ENCODE results near the gene QRICH1. TPM values are rescaled to one million over a fixed set of nuclear protein-coding genes. Genes with fewer than 3 reads are reported as not detected.

Gene QRICH1
- total and polyA plus RNA-seq, 2 of the 4 experiments (the other 2 are of a cell fraction) = 62.7 to 77.3 TPM

GRCh38 chr3:48993834-48994233, 100.0 kb downstream of the QRICH1 start (continued):
- no peak for TF ChIP-seq MAZ (IDR thresholded peaks at IDR 0.05; ENCODE audit: borderline replicate concordance, low read depth, low read length)

DNA sequence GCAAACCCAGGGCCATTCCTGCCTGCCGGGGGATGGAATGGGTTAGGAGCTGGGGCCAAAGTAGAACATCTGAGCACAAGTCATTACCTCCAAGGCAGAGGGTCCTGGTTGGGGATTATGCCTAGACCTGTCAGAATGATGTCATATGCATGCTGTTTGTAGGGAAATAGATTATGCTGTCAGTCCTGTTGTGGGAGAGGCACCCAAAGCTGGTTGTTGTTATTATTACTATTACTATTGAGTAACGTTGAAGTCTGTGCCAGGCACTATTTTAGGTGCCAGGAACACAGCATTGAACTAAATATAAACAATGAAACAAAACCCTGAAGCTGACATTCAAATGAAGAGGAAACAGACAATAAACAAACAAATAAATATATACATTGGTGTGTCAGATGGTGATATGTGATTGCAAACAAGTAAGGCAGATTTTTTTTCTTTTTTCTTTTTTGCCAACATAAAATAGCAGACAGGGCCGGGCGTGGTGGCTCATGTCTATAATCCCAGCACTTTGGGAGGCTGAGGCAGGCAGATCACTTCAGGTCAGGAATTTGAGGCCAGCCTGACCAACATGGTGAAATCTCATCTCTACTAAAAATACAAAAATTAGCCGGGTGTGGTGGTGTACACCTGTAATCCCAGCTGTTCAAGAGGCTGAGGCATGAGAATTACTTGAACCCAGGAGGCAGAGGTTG, 101.9 kb downstream of the QRICH1 start:
- no peak overlapping the region for H3K4ac ChIP-seq (ENCODE audit: low read depth, low read length)
- peaks cover 7% of the 10 kb centered on the region for H3K9me1 ChIP-seq (ENCODE audit: insufficient read depth, low read length)
- ChIA-PET POLR2A (ENCODE audit: unreplicated experiment) (interaction anchor here (0.5 to 0.6 kb wide), 2 partner anchors 11 to 21 kb away, joined by 3 to 9 read pairs; no protein-coding TSS in a partner anchor), CTCF (no interaction called here)
- peak overlapping the region; percentile 95; the same call in 1 of the 2 replicates for H3K4me2 ChIP-seq (ENCODE audit: low read depth, low read length)
- in situ Hi-C loops (cut with MboI; ENCODE audit: low sequenced_read_pairs) = no loop called here
- H2BK120ac ChIP-seq (ENCODE audit: low read depth, low read length) = no peak overlapping the region
- H3K9ac ChIP-seq (ENCODE audit: low read depth, low read length) = no peak overlapping the region
- H3K14ac ChIP-seq (replicated peaks; ENCODE audit: low read depth, low read length) = no peak overlapping the region; the same call in 1 of the 2 replicates
- no peak overlapping the region for H3K4me3 ChIP-seq (ENCODE audit: insufficient read depth, low read depth, low read length)
- BruUV-seq (replicated peaks) = no TSS peak
- no peak overlapping the region; the same call in 1 of the 2 replicates for H3K23ac ChIP-seq (ENCODE audit: low read depth, low read length)
- dilution Hi-C loops (cut with HindIII; ENCODE audit: low sequenced_read_pairs, unreplicated experiment) = no loop called here
- H3K36me3 ChIP-seq (ENCODE audit: control insufficient read depth, insufficient read depth, low read length) = peaks cover 3% of the 10 kb centered on the region; the same call in 1 of the 2 replicates
- H3K27ac ChIP-seq (ENCODE audit: insufficient read depth, low read length) = no peak overlapping the region
- peaks cover 35 to 52% of the 10 kb centered on the region in 2 experiments for H3K79me1 ChIP-seq (ENCODE audit: low read depth in 1 of 2, low read length in 2 of 2)
- H3K56ac ChIP-seq (ENCODE audit: extremely low read depth, insufficient read depth, low read length) = no peak overlapping the region
- H4K91ac ChIP-seq (ENCODE audit: insufficient read depth, low read depth, low read length) = no peak overlapping the region
- 90% methylated on average over 2 of the region's 5 CpGs; no CpG with 5 or more reads in 1 of the 2 experiments for WGBS, 2 experiments (ENCODE audit: extremely low coverage in 2 of 2, insufficient read length in 1 of 2)
- H2AFZ ChIP-seq (replicated peaks; ENCODE audit: low read length, poor library complexity) = no peak overlapping the region
- H2AK5ac ChIP-seq (ENCODE audit: low read depth, low read length) = 0 out of 2 replicates have a peak overlapping the region, but pooled peaks have one; percentile 0
- ATAC-seq (ENCODE audit: low read depth) (no peak), DNase-seq (no peak)
- intact Hi-C loops (cut with micrococcal nuclease) = no loop called here
- H3K4me1 ChIP-seq (ENCODE audit: control insufficient read depth, insufficient read depth, low read length) = peaks cover 14% of the 10 kb centered on the region
- H4K5ac ChIP-seq (ENCODE audit: low read depth, low read length) = no peak overlapping the region
- no peaks in the 10 kb centered on the region; the same call in 1 of the 2 replicates for H4K20me1 ChIP-seq (ENCODE audit: insufficient read depth, low read length)
- TF ChIP-seq, protein P1, sequence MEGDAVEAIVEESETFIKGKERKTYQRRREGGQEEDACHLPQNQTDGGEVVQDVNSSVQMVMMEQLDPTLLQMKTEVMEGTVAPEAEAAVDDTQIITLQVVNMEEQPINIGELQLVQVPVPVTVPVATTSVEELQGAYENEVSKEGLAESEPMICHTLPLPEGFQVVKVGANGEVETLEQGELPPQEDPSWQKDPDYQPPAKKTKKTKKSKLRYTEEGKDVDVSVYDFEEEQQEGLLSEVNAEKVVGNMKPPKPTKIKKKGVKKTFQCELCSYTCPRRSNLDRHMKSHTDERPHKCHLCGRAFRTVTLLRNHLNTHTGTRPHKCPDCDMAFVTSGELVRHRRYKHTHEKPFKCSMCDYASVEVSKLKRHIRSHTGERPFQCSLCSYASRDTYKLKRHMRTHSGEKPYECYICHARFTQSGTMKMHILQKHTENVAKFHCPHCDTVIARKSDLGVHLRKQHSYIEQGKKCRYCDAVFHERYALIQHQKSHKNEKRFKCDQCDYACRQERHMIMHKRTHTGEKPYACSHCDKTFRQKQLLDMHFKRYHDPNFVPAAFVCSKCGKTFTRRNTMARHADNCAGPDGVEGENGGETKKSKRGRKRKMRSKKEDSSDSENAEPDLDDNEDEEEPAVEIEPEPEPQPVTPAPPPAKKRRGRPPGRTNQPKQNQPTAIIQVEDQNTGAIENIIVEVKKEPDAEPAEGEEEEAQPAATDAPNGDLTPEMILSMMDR (conservative IDR thresholded peaks at IDR 0.05; ENCODE audit: low read depth, low read length) = no peak
- TF ChIP-seq CHD1 (IDR thresholded peaks at IDR 0.05; ENCODE audit: low read depth, low read length) = no peak
- TF ChIP-seq RAD21 (IDR thresholded peaks at IDR 0.05; ENCODE audit: low read length) = no peak
- no peak for TF ChIP-seq FOS (IDR thresholded peaks at IDR 0.05; ENCODE audit: low read depth, low read length)
- no peak overlapping the region for H3K18ac ChIP-seq (ENCODE audit: low read depth, low read length)
- H2BK20ac ChIP-seq (ENCODE audit: low read depth, low read length) = no peak overlapping the region
- H3K9me3 ChIP-seq (ENCODE audit: control insufficient read depth, insufficient read depth, low read length) = no peaks in the 10 kb centered on the region
- no peak overlapping the region for H2BK5ac ChIP-seq (ENCODE audit: low read depth, low read length, poor library complexity, severe bottlenecking)
- H4K8ac ChIP-seq (ENCODE audit: low read depth in 2 of 2, low read length in 2 of 2) = no peak overlapping the region
- H2BK15ac ChIP-seq (ENCODE audit: low read depth, low read length) = no peak overlapping the region
- H3K27me3 ChIP-seq (ENCODE audit: control insufficient read depth, insufficient read depth, low read length) = no peaks in the 10 kb centered on the region
- H2AK9ac ChIP-seq (replicated peaks; ENCODE audit: low read depth, low read length, poor library complexity) = no peak overlapping the region
